HG02970 (cell line): Measurements from ENCODE around the gene ASIC3.
"Not testable (repeated sequence)": the region's sequence is repeated elsewhere in the genome, so short reads cannot be mapped to it uniquely, and the experiment has no call there.

Source experiments
- ATAC-seq: cut with Tn5 transposase; IDR thresholded peaks from one replicate; pipeline ENCODE4 v1.9.1; 2021; ENCODE audit warnings: mild to moderate bottlenecking, moderate library complexity, moderate number of reproducible peaks; ENCODE audit not compliant: unreplicated experiment, low FRiP score

Gene ASIC3

GRCh38 chr7:151013356-151013732 is 35.0 kb upstream of the ASIC3 start:
- ATAC-seq = no peak

- no peak for ATAC-seq
Observed at GRCh38 chr7:151013733-151014497, 34.4 kb upstream of the ASIC3 start.

DNA sequence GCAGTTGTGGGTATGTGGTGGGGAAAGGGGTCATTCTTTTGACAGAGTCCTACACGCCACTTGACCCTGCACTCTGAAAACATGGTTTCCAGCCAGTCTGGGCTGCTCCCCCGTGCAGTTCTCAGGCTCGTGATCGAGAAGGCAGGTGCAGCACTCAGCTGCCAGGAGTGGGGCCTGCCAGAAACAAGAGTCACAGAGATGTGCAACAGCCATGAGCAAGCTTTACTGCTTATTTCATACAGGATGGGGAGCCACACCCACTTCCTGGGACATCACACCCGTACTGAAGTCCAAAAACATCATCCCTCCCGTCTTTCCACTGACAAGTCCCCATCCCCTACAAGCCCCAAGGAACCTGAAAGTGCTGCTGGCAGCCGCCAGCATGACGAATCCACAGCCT is 33.4 kb upstream of the ASIC3 start:
- no peak for ATAC-seq

- no peak for ATAC-seq
Observed at GRCh38 chr7:151015967-151016366, 32.4 kb upstream of the ASIC3 start.

GRCh38 chr7:151016505-151016904 is 31.8 kb upstream of the ASIC3 start:
- no peak for ATAC-seq

- no peak for ATAC-seq
Observed at GRCh38 chr7:151016942-151017341, 31.4 kb upstream of the ASIC3 start.

DNA sequence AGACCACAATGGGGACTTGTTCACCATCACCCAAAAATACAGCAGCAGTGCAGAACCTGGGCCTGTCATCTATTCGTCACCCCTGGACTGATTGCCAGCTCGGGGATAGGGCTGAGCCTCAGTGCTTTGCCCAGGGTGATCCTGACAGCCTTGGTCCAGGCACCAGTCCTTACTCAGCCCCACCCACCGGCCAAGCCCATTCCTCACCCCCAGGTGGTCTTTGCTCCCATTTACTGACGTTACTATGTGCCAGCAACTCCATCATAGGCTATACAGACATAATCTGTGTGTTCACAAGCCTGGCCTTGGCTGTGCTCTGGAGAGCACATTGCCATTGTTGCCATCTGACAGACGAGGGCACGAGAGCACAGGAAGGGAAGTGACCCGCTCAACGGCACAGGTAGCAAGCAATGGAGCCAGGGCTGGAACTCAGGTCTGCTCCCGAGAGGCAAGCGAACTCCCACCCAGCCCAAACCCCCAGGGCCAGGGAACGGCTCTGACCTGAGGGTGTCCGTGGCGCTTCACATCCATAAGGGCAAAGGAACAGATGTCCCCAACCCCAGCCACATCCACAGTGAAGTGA is 30.9 kb upstream of the ASIC3 start:
- ATAC-seq = no peak

GRCh38 chr7:151017953-151018420 is 30.3 kb upstream of the ASIC3 start:
- ATAC-seq = peak; percentile 44

DNA sequence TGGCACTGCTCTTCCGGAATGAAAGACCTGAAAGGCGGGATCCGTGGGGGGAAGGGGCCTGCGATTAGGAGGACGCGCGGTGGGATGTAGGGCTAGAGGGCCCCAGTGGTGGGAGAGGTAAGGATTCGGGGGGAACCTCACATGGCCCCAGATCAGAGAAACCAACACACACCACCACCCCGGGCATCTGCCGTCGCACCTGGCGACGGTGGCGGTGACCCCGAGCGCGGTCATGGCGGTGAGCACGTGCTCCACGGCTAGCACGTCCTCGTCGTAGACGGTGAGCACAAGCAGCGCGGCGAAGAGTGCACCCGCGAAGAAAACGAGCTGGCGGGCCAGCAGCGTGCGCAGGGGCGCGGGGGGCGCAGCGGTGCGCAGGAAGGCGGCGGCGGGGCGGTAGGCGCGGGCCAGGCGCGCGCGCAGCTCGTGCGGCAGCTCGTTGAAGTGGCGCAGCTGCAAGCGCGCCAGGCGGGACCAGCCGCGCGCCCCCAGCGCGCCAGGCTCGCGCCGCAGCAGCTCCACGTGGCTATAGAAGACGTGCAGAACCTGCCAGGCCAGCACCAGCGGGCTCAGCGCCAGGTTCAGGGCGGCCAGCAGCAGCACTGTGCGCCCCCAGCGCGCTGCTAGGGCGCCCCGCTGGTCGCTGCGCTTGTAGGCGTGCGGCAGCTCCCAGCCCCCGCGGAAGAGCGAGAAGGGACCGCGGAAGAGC is 29.8 kb upstream of the ASIC3 start:
- no peak for ATAC-seq

DNA sequence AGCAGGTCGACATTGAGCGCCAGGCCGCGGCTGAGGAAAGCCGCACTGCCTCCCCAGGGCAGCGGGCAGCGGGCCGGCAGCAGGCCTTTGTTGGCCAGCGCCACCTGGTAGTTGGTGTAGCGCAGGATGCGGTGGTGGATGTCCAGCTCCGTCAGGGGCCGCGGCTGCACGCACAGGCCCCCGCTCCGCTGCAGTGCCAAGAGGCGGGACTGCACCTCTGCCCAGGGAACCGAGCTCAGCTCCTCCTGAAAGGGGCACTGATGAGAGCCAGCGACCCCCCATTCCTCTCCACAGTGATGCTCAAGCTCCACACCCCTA is 29.2 kb upstream of the ASIC3 start:
- ATAC-seq = no peak

DNA sequence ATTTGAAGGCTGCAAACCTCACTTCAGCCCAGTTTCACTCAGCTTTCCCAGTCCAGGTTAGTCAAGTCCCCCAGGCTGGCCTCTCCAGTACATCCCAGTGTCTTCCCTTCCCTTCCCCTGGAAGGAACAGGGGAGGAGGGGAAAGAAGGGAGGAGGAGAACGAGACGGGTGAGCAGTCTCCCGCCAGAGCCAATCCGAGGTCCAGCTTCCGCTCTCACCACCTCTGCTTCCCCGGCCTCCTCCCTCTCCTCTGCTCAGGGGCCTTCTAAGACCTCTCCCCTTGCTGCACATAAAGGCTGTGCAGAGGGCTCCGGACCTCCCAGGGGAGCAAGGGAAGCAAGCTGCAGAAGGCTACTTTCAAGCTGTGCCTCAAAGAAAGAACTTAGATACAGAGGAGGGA is 28.1 kb upstream of the ASIC3 start:
- no peak for ATAC-seq

- ATAC-seq = no peak
Observed at GRCh38 chr7:151023232-151023631, 25.1 kb upstream of the ASIC3 start.

DNA sequence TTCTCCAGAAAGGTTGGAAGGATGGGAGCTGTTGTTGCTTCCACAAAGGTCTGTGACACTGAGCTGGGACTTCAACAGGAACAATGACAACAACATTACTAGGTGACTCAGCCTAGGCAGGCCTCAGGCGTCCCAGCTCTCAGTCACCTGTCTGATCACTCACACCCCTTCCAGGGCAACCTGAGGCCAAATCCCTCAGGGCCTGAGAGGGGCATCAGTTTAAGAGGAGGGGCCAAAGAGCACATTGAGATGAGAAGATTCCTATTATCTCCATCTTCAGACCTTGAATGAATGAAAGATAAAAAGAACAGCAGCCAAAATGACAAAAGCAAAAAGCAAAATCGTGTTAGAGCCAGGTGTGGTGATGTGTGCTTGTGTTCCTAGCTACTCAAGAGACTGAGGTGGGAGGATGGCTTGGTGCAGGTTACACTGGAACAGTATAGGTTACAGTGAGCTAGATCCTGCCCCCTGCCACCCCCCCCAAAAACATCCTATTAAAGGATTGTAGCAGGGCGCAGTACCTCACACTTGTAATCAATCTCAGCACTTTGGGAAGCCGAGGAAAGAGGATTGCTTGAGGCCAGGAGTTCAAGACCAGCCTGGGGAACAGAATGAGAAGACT is 23.8 kb upstream of the ASIC3 start, which contains the start of gene ATG9B:
Gene ATG9B, minus strand, starts transcription at position 60 of the 622 bp plus-strand sequence. CDS start 71 bp downstream, outside the sequence.
- no peak for ATAC-seq

- ATAC-seq = no peak
Observed at GRCh38 chr7:151025924-151026671, 22.2 kb upstream of the ASIC3 start.

GRCh38 chr7:151026771-151027727 is 21.3 kb upstream of the ASIC3 start:
- not testable (repeated sequence) for ATAC-seq

GRCh38 chr7:151027728-151028130 is 20.6 kb upstream of the ASIC3 start:
- ATAC-seq = not testable (repeated sequence)

DNA sequence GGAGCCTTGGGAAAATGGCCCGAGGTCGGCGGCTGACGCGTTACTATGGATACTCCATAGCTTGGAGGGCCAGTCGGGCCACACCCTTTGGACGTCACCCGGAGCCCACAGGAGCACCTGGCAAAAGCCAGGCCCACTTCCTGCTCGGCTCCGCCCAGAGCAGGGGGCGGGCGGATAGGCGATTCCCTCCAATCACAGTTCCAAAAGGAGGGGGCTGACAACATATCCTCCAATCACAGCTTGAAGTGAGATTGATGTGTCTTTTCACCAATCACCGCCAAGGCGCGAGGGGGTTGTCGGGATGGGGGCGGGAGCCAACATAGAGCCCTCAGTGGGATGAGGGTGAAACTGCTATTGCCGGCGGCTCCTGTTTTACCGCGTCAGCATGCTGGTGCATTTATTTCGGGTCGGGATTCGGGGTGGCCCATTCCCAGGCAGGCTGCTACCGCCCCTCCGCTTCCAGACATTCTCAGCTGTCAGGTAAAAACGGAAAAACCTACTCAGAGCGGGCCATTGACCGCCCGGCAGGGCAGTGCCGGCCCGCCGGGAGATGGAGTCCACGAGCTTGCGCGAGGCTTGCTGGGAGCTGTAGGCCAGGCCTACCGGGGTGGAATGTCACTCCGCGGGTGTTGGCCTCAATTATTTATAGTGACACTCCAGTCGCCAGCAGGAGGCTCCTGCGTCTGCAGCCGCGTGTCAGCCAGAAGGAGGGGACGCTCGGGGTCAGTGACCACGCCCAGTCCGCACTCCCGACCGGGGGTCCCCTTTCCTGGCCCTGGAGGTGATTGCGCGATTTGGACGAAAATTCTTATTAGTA is 20.0 kb upstream of the ASIC3 start, which contains the start of gene ABCB8:
Gene ABCB8, plus strand, starts transcription at position 320 of the 817 bp plus-strand sequence. Its CDS starts 66 bp downstream, at position 386.
- peak; percentile 97 for ATAC-seq

DNA sequence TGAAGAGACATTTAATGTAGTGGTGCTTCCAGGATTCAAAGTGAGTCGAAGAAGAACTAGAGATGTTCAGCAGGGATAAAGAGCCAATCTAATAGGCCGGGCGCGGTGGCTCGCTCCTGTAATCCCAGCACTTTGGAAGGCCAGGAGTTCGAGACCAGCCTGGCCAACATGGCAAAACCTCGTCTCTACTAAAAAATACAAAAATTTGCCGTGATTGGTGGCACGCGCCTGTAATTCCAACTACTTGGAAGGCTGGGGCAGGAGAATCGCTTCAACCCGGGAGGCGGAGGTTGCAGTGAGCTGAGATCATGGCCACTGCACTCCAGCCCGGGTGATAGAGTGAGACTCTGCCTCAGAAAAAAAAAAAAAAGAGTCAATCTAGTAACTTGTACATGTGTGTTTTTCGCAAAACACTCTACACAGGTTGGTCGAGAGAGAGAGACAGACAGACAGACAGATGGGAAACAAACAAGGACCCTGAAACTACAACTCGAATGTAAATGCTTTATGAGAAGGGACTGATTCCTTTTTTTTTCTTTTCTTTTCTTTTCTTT is 19.3 kb upstream of the ASIC3 start:
- ATAC-seq = no peak
